ENCODE data around the gene ADRA2C.

The ADRA2C gene

DNA sequence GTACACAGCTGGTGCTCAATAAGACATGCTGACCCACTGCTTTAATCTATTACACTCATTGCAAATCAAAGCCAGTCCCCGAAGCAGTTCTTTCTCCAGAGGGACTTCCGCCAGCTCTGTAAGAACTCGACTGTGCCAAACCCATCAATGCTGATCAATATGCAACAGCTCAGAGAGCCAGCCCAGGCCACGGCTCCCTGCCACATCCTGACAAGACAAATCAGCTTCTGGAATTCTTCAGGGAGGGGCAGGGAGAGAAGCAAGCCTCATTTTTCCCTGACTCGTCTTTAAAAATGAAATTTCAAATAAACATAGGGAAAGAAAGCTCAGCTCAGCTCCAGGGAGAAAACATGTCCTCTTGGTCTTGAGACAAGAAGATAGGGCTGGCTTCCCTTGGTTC is 5.3 kb upstream of the ADRA2C start:
- no peak for DNase-seq (ENCODE audit: low read depth)

GRCh38 chr4:3762264-3762663 is 3.9 kb upstream of the ADRA2C start:
- no peak for DNase-seq (ENCODE audit: low read depth)

- DNase-seq (ENCODE audit: low read depth) = no peak
Observed at GRCh38 chr4:3762753-3763549, 3.2 kb upstream of the ADRA2C start.

- no peak for DNase-seq (ENCODE audit: low read depth)
Observed at GRCh38 chr4:3765271-3766035, 732 bp upstream of the ADRA2C start.

DNA sequence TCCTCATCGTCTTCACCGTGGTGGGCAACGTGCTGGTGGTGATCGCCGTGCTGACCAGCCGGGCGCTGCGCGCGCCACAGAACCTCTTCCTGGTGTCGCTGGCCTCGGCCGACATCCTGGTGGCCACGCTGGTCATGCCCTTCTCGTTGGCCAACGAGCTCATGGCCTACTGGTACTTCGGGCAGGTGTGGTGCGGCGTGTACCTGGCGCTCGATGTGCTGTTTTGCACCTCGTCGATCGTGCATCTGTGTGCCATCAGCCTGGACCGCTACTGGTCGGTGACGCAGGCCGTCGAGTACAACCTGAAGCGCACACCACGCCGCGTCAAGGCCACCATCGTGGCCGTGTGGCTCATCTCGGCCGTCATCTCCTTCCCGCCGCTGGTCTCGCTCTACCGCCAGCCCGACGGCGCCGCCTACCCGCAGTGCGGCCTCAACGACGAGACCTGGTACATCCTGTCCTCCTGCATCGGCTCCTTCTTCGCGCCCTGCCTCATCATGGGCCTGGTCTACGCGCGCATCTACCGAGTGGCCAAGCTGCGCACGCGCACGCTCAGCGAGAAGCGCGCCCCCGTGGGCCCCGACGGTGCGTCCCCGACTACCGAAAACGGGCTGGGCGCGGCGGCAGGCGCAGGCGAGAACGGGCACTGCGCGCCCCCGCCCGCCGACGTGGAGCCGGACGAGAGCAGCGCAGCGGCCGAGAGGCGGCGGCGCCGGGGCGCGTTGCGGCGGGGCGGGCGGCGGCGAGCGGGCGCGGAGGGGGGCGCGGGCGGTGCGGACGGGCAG is 792 bp downstream of the ADRA2C start:
- no peak for DNase-seq (ENCODE audit: low read depth)

- no peak for DNase-seq (ENCODE audit: low read depth)
Observed at GRCh38 chr4:3767570-3768288, 1.5 kb downstream of the ADRA2C start.

GRCh38 chr4:3768842-3769641 is 2.9 kb downstream of the ADRA2C start:
- DNase-seq (ENCODE audit: low read depth) = no peak

GRCh38 chr4:3769642-3770184 is 3.5 kb downstream of the ADRA2C start:
- DNase-seq (ENCODE audit: low read depth) = no peak

- DNase-seq (ENCODE audit: low read depth) = no peak
Observed at GRCh38 chr4:3770323-3771163, 4.4 kb downstream of the ADRA2C start.

GRCh38 chr4:3771164-3771809 is 5.1 kb downstream of the ADRA2C start:
- DNase-seq (ENCODE audit: low read depth) = no peak

GRCh38 chr4:3771939-3772495 is 5.8 kb downstream of the ADRA2C start:
- no peak for DNase-seq (ENCODE audit: low read depth)

GRCh38 chr4:3772632-3773031 is 6.4 kb downstream of the ADRA2C start:
- no peak for DNase-seq (ENCODE audit: low read depth)

DNA sequence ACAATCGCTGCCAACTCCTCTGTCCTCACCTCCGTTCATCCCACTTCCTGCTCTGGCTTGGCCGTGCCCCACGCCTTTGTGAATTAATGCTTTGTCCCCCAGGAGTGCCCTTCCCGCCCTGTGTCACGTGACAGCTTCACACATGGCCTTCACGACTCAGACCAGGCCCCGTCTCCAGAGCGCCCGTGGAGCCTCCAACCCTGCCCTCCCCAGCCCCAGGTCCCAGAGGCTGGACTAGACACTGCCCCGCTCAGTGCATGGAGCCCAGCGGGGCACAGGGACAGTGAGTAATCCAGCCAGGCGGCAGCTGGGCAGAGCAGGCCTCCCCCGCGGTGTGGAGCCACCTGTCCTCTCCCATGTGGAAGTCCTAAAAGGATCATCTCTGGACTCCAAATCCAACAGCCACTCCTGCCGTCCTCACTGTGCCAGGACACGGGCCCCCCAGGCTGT is 7.4 kb downstream of the ADRA2C start:
- no peak for DNase-seq (ENCODE audit: low read depth)

DNA sequence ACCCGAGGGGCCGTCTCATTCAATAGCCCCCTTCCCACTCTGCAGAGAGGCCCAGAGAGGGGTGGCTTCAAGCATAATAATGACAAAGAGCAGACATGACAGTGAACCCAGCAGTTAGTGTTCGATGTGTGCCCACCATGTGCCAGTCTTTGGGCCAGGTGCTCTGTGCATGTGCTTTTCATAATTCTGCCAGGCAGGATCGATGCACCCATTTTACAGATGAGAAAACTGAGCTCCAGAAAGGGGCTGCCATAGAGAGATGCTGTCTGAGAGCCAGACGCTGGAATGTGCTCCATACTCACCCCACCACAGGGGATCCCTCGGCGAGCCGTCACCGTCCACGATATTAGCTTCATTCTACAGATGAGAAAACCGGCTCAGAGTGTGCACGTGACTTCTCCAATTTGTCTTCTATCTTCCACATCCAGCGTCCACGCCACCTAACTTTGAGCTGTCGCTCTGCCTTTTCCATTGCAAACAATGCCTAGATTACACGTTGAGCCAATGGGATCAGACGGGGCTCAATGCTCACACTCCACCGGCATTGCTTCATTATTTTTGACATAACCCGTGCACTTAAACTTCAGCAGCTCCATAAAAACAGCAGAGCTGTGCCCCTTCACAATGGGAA is 8.2 kb downstream of the ADRA2C start:
- no peak for DNase-seq (ENCODE audit: low read depth)

DNA sequence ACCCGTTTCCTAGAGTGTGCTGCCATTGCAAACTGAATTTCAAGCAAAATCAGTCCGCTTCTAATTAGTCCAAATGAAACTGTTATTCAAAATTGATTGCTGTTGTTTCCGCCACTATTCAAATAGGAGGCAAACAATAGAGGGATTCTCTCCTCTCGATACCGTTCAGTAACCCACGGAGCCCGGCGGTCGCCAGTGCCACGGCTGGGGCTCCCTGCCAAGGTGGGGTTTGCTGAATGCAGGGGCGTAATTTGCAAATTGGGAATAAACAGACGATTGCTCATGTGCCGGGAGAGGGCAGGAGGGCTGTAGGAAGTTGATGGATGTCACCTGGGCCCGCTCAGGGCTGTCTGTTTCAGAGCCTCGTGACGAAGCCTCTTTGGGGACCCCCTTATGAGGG is 8.8 kb downstream of the ADRA2C start:
- no peak for DNase-seq (ENCODE audit: low read depth)

DNA sequence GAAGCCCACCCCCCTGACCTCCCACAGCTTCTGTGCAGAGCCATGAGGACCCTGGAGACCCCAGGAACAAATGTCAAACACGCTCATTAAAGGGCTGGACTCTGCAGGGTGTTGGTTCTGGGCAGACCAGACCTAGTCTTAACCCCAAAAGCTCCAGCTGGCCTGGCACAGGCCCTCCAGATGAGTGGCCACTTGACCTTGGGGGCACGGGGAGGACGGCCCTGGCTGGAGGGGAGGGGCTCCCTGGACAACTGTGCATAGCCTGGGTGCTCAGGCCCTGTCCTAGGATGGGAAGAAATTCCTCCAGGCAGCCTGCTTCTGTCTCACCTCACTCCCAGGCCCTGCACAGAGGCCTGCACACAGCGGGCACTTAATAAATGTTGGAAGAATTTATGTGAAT is 9.4 kb downstream of the ADRA2C start:
- DNase-seq (ENCODE audit: low read depth) = no peak

- no peak for DNase-seq (ENCODE audit: low read depth)
Observed at GRCh38 chr4:3776166-3777032, 10.2 kb downstream of the ADRA2C start.

DNA sequence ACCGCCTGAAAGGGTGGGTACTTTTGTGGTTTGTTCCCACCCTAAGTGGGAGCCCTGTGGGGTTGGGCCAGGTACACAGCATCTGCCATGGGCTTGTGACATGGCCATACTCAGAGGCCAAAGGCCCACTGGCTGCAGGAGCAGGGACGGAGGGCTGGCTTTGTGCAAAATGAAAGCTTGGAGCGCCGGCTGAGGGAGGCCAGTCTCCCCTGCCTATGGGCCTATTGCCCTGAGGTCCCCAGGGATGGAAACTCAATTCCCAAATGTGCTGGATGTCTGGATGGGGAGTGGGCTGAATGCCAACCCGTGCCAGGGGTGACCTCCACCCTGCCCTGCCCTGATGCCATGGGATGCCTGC is 10.8 kb downstream of the ADRA2C start:
- no peak for DNase-seq (ENCODE audit: low read depth)

Measured in stimulated activated CD8-positive, alpha-beta memory T cell treated with anti-CD3 and anti-CD28 coated beads, Interleukin-12 subunit alpha, Interleukin-12 subunit beta, amount 100 ng/mL, for 1 hour (primary cell).